ENCODE results near the gene SBNO1.
"Not testable (repeated sequence)": the region's sequence is repeated elsewhere in the genome, so short reads cannot be mapped to it uniquely, and the experiment has no call there.

The SBNO1 gene

DNA sequence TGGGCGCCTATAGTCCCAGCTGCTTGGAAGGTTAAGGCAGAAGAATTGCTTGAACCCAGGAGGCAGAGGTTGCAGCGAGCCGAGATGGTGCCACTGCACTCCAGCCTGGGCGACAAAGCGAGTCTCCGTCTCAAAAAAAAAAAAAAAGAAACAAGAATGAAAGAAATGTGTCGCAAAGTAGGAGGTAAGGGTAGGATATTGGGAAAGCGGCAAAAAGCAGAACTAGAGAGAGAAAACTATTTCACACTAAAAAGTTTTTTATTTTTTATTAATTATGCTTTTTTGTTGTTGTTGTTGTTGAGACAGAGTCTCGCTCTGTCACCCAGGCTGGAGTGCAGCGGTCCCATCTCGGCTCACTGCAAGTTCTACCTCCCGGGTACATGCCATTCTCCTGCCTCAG is 17.7 kb downstream of the SBNO1 start:
- no peak for DNase-seq (ENCODE audit: low read depth)

- no peak for DNase-seq (ENCODE audit: low read depth)
Measured at GRCh38 chr12:123344086-123344485, 20.6 kb downstream of the SBNO1 start.

DNA sequence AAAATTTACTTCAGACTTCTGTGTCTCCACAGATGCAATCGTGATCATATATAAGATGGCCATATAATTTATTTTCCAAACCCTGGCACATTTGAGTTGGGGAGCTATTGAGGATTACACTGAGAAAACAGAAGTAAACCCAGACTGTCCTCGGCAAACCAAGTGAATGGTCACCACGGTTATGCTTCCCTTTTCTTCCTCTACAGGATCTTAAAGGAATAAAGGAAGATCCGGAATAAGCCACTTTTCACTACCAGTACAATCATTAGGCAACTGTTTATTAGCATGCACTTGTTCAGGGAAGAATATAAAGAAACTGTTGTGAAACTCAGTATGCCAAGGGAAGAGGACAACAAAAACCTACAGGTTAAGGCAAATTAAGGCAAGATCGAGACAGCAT is 27.6 kb downstream of the SBNO1 start:
- DNase-seq (ENCODE audit: low read depth): no peak

DNA sequence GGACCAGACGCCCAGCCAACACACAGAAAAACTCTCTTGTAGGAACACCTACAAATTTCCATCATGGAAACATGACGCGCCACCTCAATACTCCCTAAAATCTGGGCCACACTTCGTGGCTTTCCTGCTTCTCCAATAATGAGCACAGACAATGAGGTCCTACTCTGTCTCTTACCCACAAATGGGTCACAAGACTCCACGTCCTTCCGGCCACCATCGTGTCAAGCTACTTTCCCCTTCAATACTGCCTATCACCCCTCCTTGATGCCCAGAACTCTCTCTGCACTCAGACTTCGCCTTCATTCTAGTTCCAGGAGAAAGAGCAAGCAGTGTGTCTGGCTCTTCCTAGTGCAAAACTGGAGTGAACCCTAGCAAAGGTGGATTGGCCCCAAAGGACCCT is 28.1 kb downstream of the SBNO1 start:
- DNase-seq (ENCODE audit: low read depth): no peak

- no peak for DNase-seq (ENCODE audit: low read depth)
Measured at GRCh38 chr12:123335490-123335889, 29.2 kb downstream of the SBNO1 start.

DNA sequence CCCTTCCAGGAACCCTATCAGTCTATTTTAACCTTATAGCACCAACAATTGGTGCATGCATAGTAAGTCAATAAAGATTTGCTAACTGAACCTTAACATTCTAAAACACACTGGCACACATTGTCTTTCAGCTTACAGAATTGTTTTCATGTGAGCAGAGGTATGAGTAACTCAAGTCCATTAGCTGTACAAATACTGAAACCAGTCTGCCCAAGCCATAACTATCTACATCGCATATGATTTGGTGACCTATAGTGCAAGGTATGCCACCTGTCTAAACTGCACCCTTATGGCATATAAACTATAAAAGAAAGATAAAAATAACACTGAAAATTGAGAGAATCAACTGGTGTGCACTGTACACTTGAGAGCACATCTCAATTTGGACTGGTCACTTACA is 34.8 kb downstream of the SBNO1 start:
- DNase-seq (ENCODE audit: low read depth): no peak

DNA sequence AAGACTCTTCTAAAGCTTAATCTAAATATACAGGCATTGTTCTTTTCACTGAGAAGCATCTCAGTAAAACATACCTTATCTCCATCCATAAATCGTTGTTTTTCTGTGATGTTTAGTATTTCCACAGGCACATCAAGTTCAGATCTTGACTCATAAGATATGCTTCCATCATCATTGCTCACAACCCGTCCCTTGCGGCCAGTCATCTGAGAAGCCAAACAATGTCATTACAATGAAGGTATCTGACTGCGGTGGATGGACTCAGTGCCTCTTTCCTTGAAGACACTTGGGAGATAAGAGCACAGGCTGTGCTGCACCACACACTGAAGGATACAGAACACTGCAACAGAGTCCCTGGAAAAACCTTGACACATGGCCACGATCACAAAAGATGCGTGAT is 44.8 kb downstream of the SBNO1 start:
- no peak for DNase-seq (ENCODE audit: low read depth)

DNA sequence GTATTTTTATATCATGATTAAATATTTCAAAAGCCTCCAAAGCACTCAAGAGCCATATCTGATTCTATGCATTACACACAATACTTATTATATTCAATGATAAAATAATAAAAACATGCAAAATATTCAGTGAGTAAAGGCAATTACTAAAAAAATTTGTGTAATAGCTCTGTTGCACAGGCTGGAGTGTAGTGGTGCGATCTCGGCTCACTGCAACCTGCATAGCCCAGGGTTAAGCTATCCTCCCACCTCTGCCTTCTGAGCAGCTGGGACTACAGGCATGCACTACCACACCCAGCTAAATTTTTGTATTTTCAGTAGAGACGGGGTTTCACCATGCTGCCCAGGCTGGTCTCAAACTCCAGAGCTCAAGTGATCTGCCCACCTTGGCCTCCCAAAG is 45.4 kb downstream of the SBNO1 start:
- no peak for DNase-seq (ENCODE audit: low read depth)

- not testable (repeated sequence) for DNase-seq (ENCODE audit: low read depth)
Measured at GRCh38 chr12:123313046-123313445, 51.6 kb downstream of the SBNO1 start.

GRCh38 chr12:123306200-123306599 is 58.4 kb downstream of the SBNO1 start:
- no peak for DNase-seq (ENCODE audit: low read depth)

- DNase-seq (ENCODE audit: low read depth): no peak
Measured at GRCh38 chr12:123305136-123305535, 59.5 kb downstream of the SBNO1 start.

DNA sequence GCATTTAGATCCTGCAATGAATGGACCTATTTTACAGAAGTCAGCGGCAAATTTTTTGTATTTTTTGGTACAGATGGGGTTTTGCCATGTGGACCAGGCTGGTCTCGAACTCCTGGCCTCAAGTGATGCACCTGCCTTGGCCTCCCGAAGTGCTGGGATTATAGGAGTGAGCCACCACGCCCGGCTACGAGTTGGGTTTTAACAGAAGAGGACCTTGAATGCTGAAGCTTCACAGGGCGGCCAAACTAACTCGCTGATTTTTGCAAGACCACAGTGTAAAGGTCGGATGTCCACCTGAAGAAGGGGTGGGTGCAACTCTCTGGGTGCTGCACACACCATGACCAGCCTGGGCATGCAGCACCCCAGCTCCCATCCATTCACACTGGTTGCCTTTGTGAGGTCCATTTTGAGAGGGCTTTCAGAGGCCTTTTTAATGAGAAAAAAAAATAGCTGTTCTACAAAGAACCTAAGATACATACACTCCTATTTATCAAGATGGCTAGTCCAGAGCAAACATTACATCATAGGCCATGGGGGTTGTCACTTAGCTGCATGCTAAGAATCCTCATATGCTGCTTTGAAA is 71.4 kb downstream of the SBNO1 start:
- no peak for DNase-seq (ENCODE audit: low read depth)

DNA sequence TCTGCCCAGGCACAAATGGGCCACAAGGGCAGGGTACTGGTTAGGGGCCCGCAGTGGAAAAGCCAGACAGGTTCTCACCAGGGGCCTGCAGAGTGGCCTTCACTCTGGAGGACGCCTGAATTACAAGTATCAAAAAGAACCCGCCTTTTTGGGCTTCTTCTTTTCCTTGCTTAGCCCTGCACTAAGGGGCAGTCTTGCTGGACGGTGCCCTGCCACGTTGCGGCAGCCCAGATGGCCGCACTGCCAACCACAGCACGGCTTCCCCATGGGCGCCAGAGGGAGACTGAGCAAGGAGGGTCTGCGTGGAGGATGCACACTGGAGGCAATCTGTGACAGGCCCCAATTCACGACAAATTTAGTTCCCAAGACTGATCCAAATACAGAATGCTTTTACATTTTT is 74.7 kb downstream of the SBNO1 start:
- DNase-seq (ENCODE audit: low read depth): no peak

DNA sequence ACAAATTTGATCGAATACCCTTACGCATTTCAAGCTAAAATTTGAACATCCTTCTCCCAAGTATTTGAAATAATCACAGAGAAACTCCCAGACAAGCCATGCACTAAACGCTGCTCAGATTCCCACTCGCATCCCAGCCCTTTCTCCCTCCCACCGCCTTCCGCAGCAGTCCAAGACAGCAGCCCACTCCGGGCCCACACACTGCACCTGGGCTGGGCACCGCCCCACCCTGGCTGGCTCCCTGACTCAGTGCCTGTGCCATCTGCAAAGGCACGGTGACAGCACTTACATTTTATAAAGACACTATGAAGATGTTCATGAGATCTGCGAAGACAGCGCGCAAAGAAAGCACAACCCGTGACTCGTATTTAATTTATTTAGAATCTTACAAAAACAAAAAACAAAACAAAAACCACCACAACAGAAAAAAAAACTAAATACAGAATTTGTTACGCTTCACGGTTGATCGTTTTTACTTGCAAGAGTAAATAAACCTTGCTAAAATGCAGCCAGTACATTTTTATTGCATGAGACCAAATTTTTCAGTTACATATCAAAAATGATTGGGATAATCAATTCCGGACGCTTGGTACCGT is 75.8 kb downstream of the SBNO1 start:
- DNase-seq (ENCODE audit: low read depth): no peak

DNA sequence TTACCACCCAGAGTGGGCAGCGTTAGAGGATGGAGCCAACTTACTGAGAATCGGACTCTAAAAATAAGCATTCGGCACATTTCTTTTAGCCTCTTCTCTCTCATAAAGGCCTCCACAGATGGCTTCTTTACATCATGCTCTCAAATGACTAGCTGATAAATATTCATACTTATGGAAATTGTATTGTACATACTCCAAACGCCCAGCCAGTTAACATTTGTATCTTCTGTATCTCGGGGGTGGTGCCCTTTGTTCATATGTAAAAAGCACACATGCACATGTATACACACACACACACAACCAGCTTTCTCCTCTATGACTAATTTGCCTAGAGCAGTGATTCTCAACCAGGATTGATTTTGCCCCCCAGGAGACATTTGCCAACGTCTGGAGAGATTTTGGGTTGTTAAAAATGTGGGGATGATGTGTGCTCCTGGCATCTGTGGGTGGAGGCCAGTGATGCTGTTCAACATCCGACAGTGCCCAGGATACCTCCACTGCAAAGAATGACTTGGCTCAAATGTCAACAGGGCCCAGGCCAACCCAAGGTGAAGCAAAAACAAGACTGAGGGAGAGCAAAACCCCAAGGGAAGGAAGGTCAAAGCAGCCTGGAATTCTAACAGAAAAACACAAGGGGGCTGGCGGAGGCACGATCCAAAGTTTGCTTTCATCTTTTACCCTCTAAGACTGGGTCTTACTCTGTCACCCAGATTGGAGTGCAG is 77.8 kb downstream of the SBNO1 start:
- peak; percentile 23 for DNase-seq (ENCODE audit: low read depth)

- no peak for DNase-seq (ENCODE audit: low read depth)
Measured at GRCh38 chr12:123284669-123285068, 80.0 kb downstream of the SBNO1 start.

DNA sequence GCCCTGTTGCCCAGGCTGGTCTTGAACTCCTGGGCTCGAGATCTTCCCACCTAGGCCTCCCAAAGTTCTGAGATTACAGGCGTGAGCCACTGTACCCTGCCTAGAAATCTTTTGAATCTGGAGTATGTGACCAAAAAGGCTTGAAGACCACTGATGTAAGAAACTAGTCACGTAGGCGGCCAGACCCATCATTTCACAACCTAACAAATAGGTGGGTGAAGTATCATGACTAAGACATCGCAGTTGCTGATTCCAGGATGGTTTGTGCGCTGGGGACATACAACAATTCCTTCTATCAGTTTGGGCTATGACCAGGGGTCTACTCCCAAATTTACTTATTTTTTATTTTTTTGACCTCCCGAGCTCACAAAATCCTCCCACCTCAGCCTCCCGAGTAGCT is 81.2 kb downstream of the SBNO1 start:
- DNase-seq (ENCODE audit: low read depth): no peak

DNA sequence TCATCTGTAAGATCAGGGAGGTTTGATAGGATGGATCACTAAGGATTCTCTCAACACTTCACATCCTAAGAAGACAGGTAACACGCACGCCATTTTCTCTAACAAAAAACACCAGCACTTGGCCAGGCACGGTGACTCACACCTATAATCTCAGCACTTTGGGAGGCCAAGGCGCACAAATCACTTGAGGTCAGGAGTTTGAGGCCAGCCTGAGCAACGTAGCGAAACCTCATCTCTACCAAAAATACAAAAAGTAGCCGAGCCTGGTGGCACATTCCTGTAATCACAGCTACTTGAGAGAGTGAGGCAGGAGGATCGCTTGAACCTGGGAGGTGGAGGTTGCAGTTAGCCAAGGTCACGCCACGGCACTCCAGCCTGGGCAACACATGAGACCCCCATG is 82.5 kb downstream of the SBNO1 start:
- DNase-seq (ENCODE audit: low read depth): no peak

GRCh38 chr12:123280971-123281370 is 83.7 kb downstream of the SBNO1 start:
- DNase-seq (ENCODE audit: low read depth): no peak

GRCh38 chr12:123278101-123278627 is 86.5 kb downstream of the SBNO1 start:
- DNase-seq (ENCODE audit: low read depth): no peak

GRCh38 chr12:123273166-123273565 is 91.5 kb downstream of the SBNO1 start:
- no peak for DNase-seq (ENCODE audit: low read depth)

DNA sequence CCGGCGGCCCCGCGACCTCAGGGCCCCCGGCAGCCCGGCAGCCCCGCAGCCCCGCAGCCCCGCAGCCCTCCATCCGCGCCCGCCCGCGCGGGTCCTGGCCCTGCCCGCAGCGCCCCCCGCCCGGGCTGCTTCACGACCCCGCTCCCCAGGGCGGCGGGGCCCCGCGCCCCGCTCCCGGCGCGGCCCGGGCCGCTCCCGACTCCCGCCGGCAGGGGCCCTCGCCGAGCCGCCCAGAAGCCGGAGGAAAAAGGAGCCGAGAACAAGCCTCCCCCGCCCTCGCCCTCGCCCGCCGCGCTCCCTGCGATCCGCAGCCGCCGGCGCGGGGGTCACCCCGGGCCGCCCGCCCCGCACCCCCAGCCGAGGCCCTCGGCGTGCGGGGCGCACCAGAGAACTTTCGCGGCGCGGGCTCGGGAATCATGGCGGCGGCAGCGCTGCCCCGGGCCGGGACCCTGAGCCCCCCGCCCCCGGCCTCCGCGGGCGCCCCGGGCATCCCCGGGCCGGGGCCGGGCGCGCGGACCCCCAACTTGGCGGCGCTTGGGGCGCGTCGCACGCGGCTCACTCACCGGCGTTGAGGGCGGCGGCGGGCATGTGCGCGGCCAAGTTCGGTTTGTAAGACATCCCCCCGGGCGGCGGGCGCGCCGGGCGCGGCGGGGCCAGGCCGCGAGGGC is 93.5 kb downstream of the SBNO1 start:
- peak; percentile 68 for DNase-seq (ENCODE audit: low read depth)

Data from EH (cell line).